ENCODE results near the gene PTPRN2.

Gene PTPRN2

GRCh38 chr7:157767506-157768197 is 820.0 kb downstream of the PTPRN2 start:
- no peak for DNase-seq

GRCh38 chr7:157766098-157766497 is 821.5 kb downstream of the PTPRN2 start:
- no peak for DNase-seq

DNA sequence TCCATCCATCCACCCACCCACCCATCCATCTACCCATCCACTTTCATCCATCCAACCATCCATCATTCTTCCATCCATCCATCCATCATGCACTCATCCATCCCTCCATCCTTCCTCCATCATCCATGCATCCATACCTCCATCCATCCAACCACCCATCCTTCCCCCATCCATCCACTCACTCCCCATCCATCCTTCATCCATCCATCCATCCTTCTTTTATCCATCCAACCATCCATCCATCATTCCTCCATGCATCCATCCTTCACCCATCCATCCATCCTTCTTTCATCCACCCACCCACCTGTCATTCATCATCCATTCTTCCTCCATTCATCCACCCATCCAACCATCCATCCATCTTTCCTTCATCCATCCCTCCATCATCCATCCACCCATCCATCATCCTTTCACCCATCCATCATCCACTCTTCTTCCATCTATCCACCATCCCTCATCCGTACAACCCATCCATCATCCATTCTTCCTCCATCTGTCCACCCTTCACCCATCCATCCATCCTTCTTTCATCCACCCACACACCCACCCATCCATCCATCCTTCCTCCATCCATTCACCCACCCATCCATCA is 822.6 kb downstream of the PTPRN2 start:
- no peak for DNase-seq

- no peak for DNase-seq
Measured at GRCh38 chr7:157764193-157764592, 823.4 kb downstream of the PTPRN2 start.

DNA sequence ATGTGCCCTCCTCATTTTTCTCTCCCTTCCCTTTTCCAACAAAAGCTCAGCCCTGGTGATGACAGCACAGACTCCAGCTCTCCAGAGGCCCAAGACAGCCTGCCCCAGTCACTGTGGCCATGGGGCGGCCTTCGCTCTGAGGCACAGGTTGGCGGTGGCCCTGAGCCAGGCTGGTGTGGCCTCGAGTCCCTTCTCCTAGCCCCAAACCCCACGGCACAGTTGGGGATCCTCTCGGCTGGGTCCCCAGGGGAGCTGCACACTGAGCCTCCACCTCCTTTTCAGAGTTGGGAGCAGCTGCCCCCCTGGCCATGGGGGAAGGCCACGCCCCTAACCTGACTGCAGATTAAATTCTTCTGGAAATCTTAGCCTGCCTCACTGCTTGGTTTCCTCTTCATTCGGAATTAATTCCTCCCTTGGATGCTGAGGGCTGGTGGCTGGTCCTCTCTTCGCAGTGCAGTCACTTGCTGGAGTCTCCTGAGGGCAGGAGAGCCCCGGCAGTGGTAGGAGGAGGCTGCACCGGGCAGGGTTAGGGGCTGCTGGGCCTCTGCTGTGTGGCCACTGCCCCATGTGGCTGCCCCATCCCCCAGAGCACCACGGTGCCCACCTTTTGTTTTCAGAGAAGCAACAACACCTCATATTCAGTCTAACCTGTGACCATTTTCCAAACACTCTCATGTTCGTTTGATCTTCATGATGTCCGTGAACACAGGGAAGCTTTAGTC is 824.2 kb downstream of the PTPRN2 start:
- DNase-seq: no peak

- no peak for DNase-seq
Measured at GRCh38 chr7:157762824-157763223, 824.8 kb downstream of the PTPRN2 start.

GRCh38 chr7:157760004-157760730 is 827.5 kb downstream of the PTPRN2 start:
- no peak for DNase-seq

GRCh38 chr7:157759246-157759805 is 828.3 kb downstream of the PTPRN2 start:
- no peak for DNase-seq

DNA sequence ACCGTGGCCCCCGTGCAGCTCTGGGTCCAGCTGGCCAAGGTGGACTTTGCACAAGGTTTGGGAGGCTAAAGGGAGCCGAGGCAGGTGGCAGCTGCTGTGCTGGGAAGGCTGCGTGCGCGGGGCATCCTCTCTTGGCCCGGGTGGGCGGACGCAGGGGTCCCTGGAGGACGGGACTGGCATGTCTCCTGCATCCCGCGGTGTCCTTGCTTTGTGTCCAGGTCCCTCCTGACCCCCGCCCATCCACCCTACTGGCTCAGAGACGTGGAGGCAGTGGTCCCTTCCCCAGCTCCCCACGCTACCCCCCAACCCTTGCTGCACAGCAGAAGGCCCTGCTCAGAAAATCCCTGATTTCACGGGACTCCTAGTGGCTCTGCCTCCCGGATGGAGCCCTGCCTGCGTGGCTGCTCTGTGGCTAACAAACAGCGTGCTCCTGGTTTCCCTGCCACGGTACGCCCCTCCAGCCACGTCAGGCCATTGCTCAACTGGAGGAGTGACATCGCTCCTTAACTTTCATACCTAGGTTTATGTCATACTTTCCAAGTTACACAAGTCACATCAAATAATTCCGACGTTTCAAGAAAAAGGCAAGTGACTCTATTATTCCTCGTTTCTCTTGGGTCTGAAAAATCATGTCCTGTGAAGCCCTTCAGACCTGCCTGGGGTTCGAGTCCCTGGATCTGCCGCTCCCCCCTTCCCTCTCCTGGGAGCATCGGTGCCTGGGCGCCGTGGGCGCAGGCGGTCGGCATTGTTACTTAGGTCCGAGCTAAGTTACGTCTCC is 829.0 kb downstream of the PTPRN2 start:
- DNase-seq: no peak

GRCh38 chr7:157757776-157758467 is 829.7 kb downstream of the PTPRN2 start:
- no peak for DNase-seq

- DNase-seq: no peak
Measured at GRCh38 chr7:157757211-157757610, 830.4 kb downstream of the PTPRN2 start.

DNA sequence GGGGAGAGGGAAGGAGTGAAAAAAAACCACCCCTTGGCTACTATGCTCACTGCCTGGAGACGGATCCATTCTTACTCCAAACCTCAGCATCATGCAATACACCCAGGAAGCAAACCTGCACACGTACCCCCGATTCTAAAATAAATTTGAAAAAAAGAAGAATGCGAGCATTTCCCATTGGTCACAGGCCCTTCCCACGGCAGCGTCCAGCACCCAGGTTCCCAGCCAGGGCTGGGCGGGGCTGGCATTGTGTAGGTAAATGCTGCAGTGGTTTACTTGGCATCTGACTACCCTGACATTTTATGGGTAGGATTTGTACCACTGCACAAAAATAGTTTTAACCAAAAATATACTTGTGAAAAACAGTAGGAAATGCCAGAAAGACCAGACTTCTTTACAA is 831.9 kb downstream of the PTPRN2 start:
- no peak for DNase-seq

DNA sequence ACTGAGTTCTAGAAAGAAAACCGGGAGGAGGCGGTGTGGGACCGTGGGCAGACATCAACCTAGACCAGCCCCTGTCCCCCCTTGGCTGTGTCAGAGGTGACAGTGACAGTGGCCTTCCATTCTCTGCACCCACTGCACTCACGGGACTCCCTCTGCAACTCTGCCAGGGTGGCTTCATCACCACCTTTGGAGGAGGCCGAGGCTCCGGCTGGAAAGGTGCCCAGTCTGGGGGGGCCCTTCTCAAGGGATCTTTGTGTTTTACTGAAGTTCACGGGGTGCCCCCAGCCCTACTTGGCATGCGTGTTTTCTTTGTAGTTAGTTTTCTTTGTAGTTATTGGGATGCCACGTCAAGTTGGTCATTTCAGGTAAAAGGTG is 833.2 kb downstream of the PTPRN2 start:
- DNase-seq: no peak

GRCh38 chr7:157753713-157754415 is 833.8 kb downstream of the PTPRN2 start:
- no peak for DNase-seq

- no peak for DNase-seq
Measured at GRCh38 chr7:157752832-157753291, 834.8 kb downstream of the PTPRN2 start.

DNA sequence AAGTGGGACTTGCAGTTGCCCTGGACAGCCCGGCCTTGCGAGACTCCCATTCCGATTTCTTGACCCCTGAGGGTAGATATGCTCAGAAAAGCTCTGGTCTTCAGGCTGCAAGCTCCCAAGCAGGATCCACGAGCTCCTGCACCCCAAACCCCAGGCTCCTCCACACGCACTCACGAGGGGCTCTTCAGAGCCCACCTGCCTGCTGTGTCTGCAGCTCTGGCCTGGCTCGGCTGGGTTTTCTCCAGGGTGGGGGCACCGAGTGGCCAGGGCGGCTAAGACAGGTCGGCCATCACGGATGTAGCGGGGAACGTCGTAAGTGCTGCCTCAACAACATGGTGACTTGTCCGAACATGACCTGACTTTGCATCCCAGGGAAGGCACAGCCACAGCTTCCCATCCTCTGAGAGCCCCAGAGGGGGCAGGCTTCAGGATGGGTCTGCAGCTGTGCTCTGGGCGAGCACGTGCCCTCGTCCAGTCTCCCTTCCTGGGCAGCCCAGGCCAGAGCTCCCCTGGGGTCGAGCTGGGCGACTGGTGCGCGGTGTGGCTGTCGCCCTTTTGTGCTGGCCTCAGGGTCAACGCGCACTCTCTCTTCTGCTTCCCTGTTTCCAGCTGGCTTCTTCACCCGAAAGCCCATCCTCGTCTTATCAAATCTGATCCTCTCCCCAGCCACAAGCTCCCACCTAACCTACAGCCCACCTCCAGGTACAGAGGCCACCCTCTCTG is 835.5 kb downstream of the PTPRN2 start:
- DNase-seq: no peak

- DNase-seq: no peak
Measured at GRCh38 chr7:157751406-157751805, 836.2 kb downstream of the PTPRN2 start.

- DNase-seq: no peak
Measured at GRCh38 chr7:157750291-157750690, 837.3 kb downstream of the PTPRN2 start.

DNA sequence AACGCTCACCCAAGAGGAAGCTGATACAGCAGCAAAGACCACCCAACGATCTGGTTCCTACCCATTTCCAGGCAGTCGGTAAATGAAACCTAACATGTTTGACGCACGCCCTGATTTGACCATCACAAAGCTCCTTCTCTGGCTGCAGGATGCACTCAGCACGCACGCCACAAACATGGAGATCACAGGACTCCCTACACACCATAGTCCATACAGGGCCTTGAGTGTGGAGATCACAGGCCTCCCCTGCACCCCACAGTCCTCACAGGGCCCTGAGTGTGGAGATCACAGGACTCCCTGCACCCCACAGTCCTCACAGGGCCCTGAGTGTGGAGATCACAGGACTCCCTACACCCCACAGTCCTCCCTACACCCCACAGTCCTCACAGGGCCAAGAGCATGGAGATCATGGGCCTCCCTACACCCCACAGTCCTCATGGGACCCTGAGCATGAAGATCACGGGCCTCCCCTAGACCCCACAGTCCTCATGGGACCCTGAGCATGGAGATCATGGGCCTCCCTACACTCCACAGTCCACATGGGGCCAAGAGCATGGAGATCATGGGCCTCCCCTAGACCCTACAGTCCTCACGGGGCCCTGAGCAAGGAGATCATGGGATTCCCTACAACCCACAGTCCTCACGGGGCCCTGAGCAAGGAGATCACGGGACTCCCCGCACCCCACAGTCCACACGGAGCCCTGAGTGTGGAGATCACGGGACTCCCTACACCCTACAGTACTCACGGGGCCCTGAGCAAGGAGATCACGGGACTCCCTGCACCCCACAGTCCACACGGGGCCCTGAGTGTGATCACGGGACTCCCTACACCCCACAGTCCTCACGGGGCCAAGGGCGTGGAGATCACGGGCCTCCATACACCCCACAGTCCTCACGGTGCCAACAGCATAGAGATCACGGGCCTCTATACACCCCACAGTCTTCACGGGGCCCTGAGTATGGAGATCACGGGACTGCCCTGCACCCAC is 841.6 kb downstream of the PTPRN2 start:
- no peak for DNase-seq
